Retinal pigment epithelial cell (primary cell): ENCODE data around the gene SERPINE2.

Experiments
- DNase-seq: peaks from one replicate; pipeline ENCODE4 v3.0.0-alpha.2; 2010; ENCODE audit warnings: low read depth
- H3K4me3 ChIP-seq: 2 replicates; pipeline ENCODE4 v1.5.1; 2011; ENCODE audit warnings: mild to moderate bottlenecking, low read length, control low read depth, moderate library complexity
- TF ChIP-seq, protein P1 (sequence below): conservative IDR thresholded peaks from 2 replicates; pipeline ENCODE4 v1.5.1; 2011; ENCODE audit warnings: low read depth, low read length, control low read depth, inconsistent platforms

SERPINE2 gene

DNA sequence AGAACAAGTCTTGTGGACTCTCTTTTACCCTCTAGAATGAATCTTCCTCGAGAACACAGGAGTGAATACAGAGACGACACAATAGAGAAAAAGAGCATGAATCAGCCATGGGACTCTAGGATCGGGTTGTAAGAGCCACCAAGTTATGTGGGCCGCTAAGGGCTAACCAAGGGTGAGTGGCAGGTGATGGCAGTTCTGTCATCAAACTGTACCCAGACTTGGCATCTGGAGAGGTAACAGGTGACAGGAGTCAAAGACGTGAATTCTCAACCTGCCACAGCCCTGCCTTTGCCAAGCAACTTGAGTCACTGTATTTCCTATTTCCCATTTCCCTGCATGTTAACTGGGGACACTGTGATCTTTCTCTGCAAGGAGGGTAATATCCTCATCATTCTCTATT, 11.2 kb downstream of the SERPINE2 start:
- DNase-seq = no peak
- TF ChIP-seq, protein P1, sequence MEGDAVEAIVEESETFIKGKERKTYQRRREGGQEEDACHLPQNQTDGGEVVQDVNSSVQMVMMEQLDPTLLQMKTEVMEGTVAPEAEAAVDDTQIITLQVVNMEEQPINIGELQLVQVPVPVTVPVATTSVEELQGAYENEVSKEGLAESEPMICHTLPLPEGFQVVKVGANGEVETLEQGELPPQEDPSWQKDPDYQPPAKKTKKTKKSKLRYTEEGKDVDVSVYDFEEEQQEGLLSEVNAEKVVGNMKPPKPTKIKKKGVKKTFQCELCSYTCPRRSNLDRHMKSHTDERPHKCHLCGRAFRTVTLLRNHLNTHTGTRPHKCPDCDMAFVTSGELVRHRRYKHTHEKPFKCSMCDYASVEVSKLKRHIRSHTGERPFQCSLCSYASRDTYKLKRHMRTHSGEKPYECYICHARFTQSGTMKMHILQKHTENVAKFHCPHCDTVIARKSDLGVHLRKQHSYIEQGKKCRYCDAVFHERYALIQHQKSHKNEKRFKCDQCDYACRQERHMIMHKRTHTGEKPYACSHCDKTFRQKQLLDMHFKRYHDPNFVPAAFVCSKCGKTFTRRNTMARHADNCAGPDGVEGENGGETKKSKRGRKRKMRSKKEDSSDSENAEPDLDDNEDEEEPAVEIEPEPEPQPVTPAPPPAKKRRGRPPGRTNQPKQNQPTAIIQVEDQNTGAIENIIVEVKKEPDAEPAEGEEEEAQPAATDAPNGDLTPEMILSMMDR = no peak
- H3K4me3 ChIP-seq = no peak overlapping the region

DNA sequence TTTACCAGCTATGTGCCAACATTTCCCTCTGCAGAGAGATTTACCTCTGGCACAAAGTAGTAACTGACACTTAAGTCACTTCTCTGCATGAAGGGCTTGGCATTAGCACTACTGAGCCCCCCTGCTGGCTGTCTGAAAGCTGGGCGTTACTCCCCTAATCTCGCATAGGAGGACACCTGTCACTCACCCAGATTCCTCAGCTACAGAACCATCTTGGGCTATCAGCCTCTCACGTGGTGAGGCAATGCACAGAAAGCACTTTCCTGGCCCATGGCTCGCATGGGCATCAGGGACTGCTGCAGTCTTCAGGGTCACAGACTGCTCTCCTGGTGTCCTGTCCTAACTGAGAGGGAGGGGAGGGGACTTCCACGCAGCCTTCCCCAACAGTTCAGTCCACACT, 12.0 kb downstream of the SERPINE2 start:
- no peak overlapping the region for H3K4me3 ChIP-seq
- TF ChIP-seq, protein P1 = no peak
- DNase-seq = no peak

DNA sequence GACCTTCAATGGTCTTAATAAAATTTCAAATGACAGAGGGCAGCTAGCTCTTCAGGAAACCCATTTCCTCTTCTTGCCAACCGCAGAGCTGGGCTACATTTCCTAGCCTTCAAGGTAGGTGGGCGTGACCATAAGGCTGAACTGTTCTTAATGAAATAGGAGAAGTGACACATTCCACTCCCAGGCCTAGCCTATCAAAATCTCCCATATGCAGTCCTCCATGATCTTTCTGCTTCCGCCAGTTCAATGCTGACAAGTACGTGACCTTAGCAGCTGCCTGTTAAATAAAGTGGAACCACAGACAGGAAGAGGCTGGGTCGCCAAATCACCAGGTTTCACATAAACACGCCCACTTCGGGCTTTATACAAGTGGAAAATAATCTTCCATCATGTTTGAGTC, 13.2 kb downstream of the SERPINE2 start:
- no peak for DNase-seq
- H3K4me3 ChIP-seq = no peak overlapping the region
- TF ChIP-seq, protein P1 = no peak

DNA sequence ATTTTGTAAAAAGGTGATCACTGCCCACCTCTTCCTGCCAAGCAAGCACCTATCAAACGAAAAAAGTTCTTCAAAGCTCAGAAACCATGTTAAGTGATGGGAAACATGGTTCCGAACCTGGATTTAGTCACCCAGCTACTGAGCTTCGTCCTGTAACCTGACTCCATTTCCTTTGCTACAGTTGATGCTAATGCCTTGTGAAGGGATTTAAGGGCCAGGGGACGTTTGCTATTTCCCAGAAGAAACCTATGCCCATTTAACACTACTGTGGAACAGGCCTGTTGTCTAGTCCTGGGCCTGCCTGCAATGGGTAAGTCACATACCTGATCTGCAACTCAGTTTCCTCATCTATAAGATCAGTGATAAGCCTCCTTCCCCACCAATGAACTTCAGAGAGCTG, 14.8 kb downstream of the SERPINE2 start:
- no peak for DNase-seq
- no peak overlapping the region for H3K4me3 ChIP-seq
- TF ChIP-seq, protein P1 = no peak

DNA sequence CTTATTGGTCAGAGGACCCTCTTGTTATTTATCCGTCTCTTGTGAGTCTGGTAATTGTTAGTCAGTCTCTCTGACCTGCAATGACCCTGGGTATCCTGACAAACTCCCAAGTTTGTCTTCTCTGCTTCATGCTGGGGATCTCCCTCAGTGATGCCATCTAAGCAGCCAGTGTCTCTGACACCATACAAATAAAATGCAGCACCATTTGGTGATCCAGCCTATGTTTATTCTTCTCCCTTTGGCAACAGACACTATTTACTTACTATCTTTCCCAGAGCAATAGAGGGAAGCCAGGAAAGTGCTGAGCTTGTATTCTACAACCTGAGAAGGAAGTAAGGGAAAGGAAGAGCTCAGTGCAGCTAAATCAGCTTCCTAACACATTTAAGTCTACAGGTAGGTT, 15.9 kb downstream of the SERPINE2 start:
- H3K4me3 ChIP-seq = no peak overlapping the region
- TF ChIP-seq, protein P1 = no peak

DNA sequence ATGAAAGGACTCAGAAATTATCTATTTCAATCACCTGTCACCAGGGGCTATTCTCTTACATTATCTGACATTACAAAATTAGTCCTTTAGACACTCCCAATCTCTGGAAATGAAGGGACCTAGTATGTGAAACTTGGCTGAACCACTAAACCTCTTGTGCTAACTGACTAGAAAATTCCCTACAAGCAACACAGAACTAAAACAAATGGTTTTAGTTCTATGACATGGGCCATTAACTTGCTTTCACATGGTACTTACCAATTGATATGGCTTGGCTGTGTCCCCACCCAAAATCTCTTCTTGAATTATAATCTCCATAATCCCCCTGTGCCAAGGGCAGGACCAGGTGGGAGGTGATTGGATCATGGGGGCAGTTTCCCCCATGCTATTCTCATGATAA, 16.6 kb downstream of the SERPINE2 start:
- no peak for DNase-seq
- TF ChIP-seq, protein P1 = no peak
- no peak overlapping the region for H3K4me3 ChIP-seq

More for the DNA sequence above, 15.9 kb downstream of the SERPINE2 start:
- no peak for DNase-seq

DNA sequence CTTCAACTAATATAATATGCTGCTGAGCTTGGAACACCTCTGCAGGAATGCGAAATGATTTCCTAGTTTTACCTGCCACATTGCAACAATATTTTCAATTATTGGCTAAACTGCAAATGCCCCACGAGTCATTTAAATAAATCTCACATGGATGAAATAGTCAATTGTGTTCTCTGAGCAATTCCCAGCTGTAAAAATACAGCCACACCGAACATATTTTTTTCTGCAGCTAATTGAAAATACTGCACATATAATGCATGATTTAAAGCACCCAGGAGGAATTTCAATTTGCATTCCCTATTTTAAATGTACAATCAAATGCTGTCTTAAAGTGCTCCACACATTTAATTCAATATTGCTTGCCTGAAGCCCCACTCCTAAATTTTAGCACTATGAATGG, 18.6 kb downstream of the SERPINE2 start:
- no peak overlapping the region for H3K4me3 ChIP-seq
- TF ChIP-seq, protein P1 = no peak
- DNase-seq = no peak
